Hepatocyte (in vitro differentiated cells): ENCODE results near the gene ADAMTS14. TPM values are rescaled to one million over a fixed set of nuclear protein-coding genes. Genes with fewer than 3 reads are reported as not detected.

Experiments
- DNase-seq: peaks from one replicate; pipeline ENCODE4 v3.0.0-alpha.2; 2016; ENCODE audit warnings: low spot score
- H2AFZ ChIP-seq: fragments of 200-600 bp; sonication (generic); 2 replicates; pipeline ENCODE4 v1.6.0; 2016; ENCODE audit warnings: antibody characterized with exemption, mild to moderate bottlenecking
- H3K27ac ChIP-seq: fragments of 200-600 bp; sonication (generic); 2 replicates; pipeline ENCODE4 v1.5.1; 2016; ENCODE audit warnings: mild to moderate bottlenecking
- H3K27me3 ChIP-seq: fragments of 200-600 bp; sonication (generic); 2 replicates; pipeline ENCODE4 v1.6.1; 2016
- H3K36me3 ChIP-seq: fragments of 200-600 bp; sonication (generic); replicated peaks from 2 replicates; pipeline ENCODE4 v1.5.1; 2016; ENCODE audit warnings: low read depth; ENCODE audit not compliant: insufficient read depth
- H3K4me1 ChIP-seq: fragments of 200-600 bp; sonication (generic); 2 replicates; pipeline ENCODE4 v1.5.1; 2016; ENCODE audit warnings: mild to moderate bottlenecking, moderate library complexity; ENCODE audit not compliant: insufficient read depth
- H3K4me2 ChIP-seq: fragments of 200-600 bp; sonication (generic); 2 replicates; pipeline ENCODE4 v1.6.0; 2016
- H3K4me3 ChIP-seq: fragments of 200-600 bp; sonication (generic); 2 replicates; pipeline ENCODE4 v1.5.1; 2016; ENCODE audit warnings: mild to moderate bottlenecking
- H3K79me2 ChIP-seq: fragments of 200-600 bp; sonication (generic); 2 replicates; pipeline ENCODE4 v1.6.0; 2017; ENCODE audit warnings: mild to moderate bottlenecking
- H3K9me2 ChIP-seq: fragments of 200-600 bp; sonication (generic); replicated peaks from 2 replicates; pipeline ENCODE4 v1.6.0; 2017; ENCODE audit warnings: mild to moderate bottlenecking; ENCODE audit not compliant: insufficient read depth
- H3K9me3 ChIP-seq: fragments of 200-600 bp; sonication (generic); 2 replicates; pipeline ENCODE4 v1.5.1; 2016; ENCODE audit warnings: low read depth, mild to moderate bottlenecking
- H4K20me1 ChIP-seq: fragments of 200-600 bp; sonication (generic); 2 replicates; pipeline ENCODE4 v1.6.0; 2016; ENCODE audit warnings: mild to moderate bottlenecking; ENCODE audit not compliant: insufficient read depth, poor library complexity, severe bottlenecking
- CTCF ChIP-seq: fragments of 200-600 bp; sonication (generic); IDR thresholded peaks from 2 replicates; pipeline ENCODE4 v1.5.1; 2016; ENCODE audit warnings: antibody characterized with exemption, mild to moderate bottlenecking; ENCODE audit not compliant: poor library complexity
- EZH2 ChIP-seq: fragments of 200-600 bp; sonication (generic); IDR thresholded peaks from 2 replicates; pipeline ENCODE4 v1.6.1; 2016; ENCODE audit warnings: antibody characterized with exemption, mild to moderate bottlenecking, borderline replicate concordance
- EZH2phosphoT487 ChIP-seq: fragments of 200-600 bp; sonication (generic); IDR thresholded peaks from one replicate; pipeline ENCODE4 v1.6.1; 2018; ENCODE audit warnings: antibody characterized with exemption, mild to moderate bottlenecking, low read depth, moderate library complexity; ENCODE audit not compliant: unreplicated experiment, severe bottlenecking
- WGBS: methylation state at CpG from one replicate; pipeline ENCODE4 v1.1.6; 2016; ENCODE audit warnings: low lambda C conversion rate; ENCODE audit errors: missing lambda C conversion rate; 5-methylcytosine and 5-hydroxymethylcytosine counted together
- polyA plus RNA-seq: library from polyadenylated mRNA; unstranded; fragments of >200 nt; fragmentation: Nextera tagmentation; extraction: Ambion mirVana; gene quantifications from 2 replicates; pipeline ENCODE4 v1.2.1, GENCODE V29; 2016
- total RNA-seq: library from RNA; depleted of rRNA; stranded (reverse); fragments of >200 nt; gene quantifications from 2 replicates; pipeline ENCODE4 v1.2.3, GENCODE V29; 2014

ADAMTS14 gene
- total and polyA plus RNA-seq, 2 experiments from 2014 or later = 0.87 to 2.1 TPM

GRCh38 chr10:70692043-70692603, 19.8 kb downstream of the ADAMTS14 start:
- Histone ChIP-seq H3K9me3 (no peaks in the 10 kb centered on the region), H3K27me3 (no peaks in the 10 kb centered on the region), H3K9me2 (no peaks in the 10 kb centered on the region), H3K4me2 (no peak overlapping the region), H4K20me1 (no peaks in the 10 kb centered on the region), H3K36me3 (no peaks in the 10 kb centered on the region), H2AFZ (no peak overlapping the region), H3K79me2 (no peaks in the 10 kb centered on the region), H3K27ac (no peak overlapping the region), H3K4me3 (no peak overlapping the region), H3K4me1 (peaks cover 10% of the 10 kb centered on the region)
- no peak for DNase-seq
- WGBS = 61% methylated on average over 9 of the region's 9 CpGs
- TF ChIP-seq EZH2 (no peak), EZH2phosphoT487 (no peak), CTCF (no peak)

GRCh38 chr10:70693619-70694335, 21.5 kb downstream of the ADAMTS14 start:
- no peaks in the 10 kb centered on the region for H4K20me1 ChIP-seq
- 54% methylated on average over 19 of the region's 19 CpGs for WGBS
- H3K4me2 ChIP-seq = peak overlapping the region; percentile 35
- H3K27ac ChIP-seq = peak overlapping the region; percentile 43
- no peaks in the 10 kb centered on the region for H3K27me3 ChIP-seq
- H3K79me2 ChIP-seq = no peaks in the 10 kb centered on the region
- no peaks in the 10 kb centered on the region for H3K9me2 ChIP-seq
- H3K4me3 ChIP-seq = no peak overlapping the region
- peak; percentile 43 for DNase-seq
- no peaks in the 10 kb centered on the region for H3K36me3 ChIP-seq
- TF ChIP-seq EZH2 = no peak
- no peak for TF ChIP-seq CTCF
- TF ChIP-seq EZH2phosphoT487 = no peak
- H2AFZ ChIP-seq = no peak overlapping the region
- peaks cover 10% of the 10 kb centered on the region for H3K4me1 ChIP-seq
- H3K9me3 ChIP-seq = no peaks in the 10 kb centered on the region

- Histone ChIP-seq H3K27me3 (no peaks in the 10 kb centered on the region), H3K4me2 (no peak overlapping the region), H3K9me3 (no peaks in the 10 kb centered on the region), H3K27ac (peak overlapping the region; percentile 31), H3K4me3 (no peak overlapping the region), H3K4me1 (peaks cover 10% of the 10 kb centered on the region), H4K20me1 (no peaks in the 10 kb centered on the region), H3K79me2 (no peaks in the 10 kb centered on the region), H3K9me2 (no peaks in the 10 kb centered on the region), H2AFZ (no peak overlapping the region), H3K36me3 (no peaks in the 10 kb centered on the region)
- no peak for DNase-seq
- TF ChIP-seq CTCF = no peak
- no peak for TF ChIP-seq EZH2phosphoT487
- TF ChIP-seq EZH2 = no peak
- 72% methylated on average over 6 of the region's 6 CpGs for WGBS
Observed at GRCh38 chr10:70694418-70695141, 22.3 kb downstream of the ADAMTS14 start.
